HepG2 (cell line): ENCODE results near the gene ADH5. TPM values are rescaled to one million over a fixed set of nuclear protein-coding genes. Genes with fewer than 3 reads are reported as not detected.

Source experiments
- ELF1 ChIP-seq: sonication (generic); formaldehyde crosslinking; IDR thresholded peaks from 2 replicates; pipeline ENCODE4 v1.4.0; 2020; ENCODE audit warnings: missing genetic modification reagents
- EZH2 ChIP-seq: conservative IDR thresholded peaks from 2 replicates; pipeline ENCODE4 v1.6.1; 2012; ENCODE audit warnings: mild to moderate bottlenecking, low read depth, low read length, moderate library complexity
- HDAC6 ChIP-seq: fragments of 200-600 bp; sonication (generic); IDR thresholded peaks from 2 replicates; pipeline ENCODE4 v1.7.0; 2017; ENCODE audit warnings: mild to moderate bottlenecking, antibody characterized with exemption, low read length, low read depth
- HMG20B ChIP-seq: conservative IDR thresholded peaks from 2 replicates; pipeline ENCODE4 v1.6.1; 2016; ENCODE audit warnings: missing genetic modification reagents, missing compliant biosample characterization
- KLF15 ChIP-seq: sonication (generic); formaldehyde crosslinking; IDR thresholded peaks from 2 replicates; pipeline ENCODE4 v1.8.1; 2023; ENCODE audit warnings: borderline replicate concordance, mild to moderate bottlenecking, inconsistent platforms, missing genetic modification reagents, mixed read lengths
- MIXL1 ChIP-seq: IDR thresholded peaks from 2 replicates; pipeline ENCODE4 v1.6.1; 2016
- PPARG ChIP-seq: conservative IDR thresholded peaks from 2 replicates; pipeline ENCODE4 v1.6.1; 2016; ENCODE audit warnings: missing biosample characterization, missing genetic modification reagents
- PRDM10 ChIP-seq: sonication (generic); formaldehyde crosslinking; IDR thresholded peaks from 2 replicates; pipeline ENCODE4 v1.4.0; 2020; ENCODE audit warnings: low read depth, missing genetic modification reagents
- RFX1 ChIP-seq: fragments of 450-650 bp; IDR thresholded peaks from 2 replicates; pipeline ENCODE4 v1.6.1; 2017
- TBP ChIP-seq: sonication (generic); formaldehyde crosslinking; IDR thresholded peaks from 2 replicates; pipeline ENCODE4 v1.5.0; 2020; ENCODE audit warnings: missing genetic modification reagents
- TCF12 ChIP-seq, 2 experiments: fragments of 450-650 bp in 1 of 2; sonication (generic) in 1 of 2; formaldehyde crosslinking in 1 of 2; IDR thresholded peaks; 2 replicates each; pipeline versions ENCODE4 v1.6.1 to v1.8.0; 2017 to 2022; ENCODE audit warnings: antibody characterized with exemption in 1 of 2, mild to moderate bottlenecking in 1 of 2, missing genetic modification reagents in 1 of 2, moderate library complexity in 1 of 2
- TCF7L2 ChIP-seq: IDR thresholded peaks from 2 replicates; pipeline ENCODE4 v1.6.1; 2011; ENCODE audit warnings: mild to moderate bottlenecking, low read depth, low read length, moderate library complexity
- ZBTB7B ChIP-seq: sonication (generic); formaldehyde crosslinking; IDR thresholded peaks from 2 replicates; pipeline ENCODE4 v1.4.0; 2020; ENCODE audit warnings: missing genetic modification reagents
- ZNF12 ChIP-seq: sonication (generic); formaldehyde crosslinking; IDR thresholded peaks from 2 replicates; pipeline ENCODE4 v1.5.0; 2020; ENCODE audit warnings: missing genetic modification reagents
- ZNF18 ChIP-seq: sonication (generic); formaldehyde crosslinking; IDR thresholded peaks from 2 replicates; pipeline ENCODE4 v1.8.0; 2022; ENCODE audit warnings: mild to moderate bottlenecking, missing genetic modification reagents; ENCODE audit not compliant: insufficient replicate concordance
- ZNF431 ChIP-seq: sonication (generic); formaldehyde crosslinking; IDR thresholded peaks from 2 replicates; pipeline ENCODE4 v1.9.0; 2022; ENCODE audit warnings: missing genetic modification reagents, low read depth, mild to moderate bottlenecking, borderline replicate concordance
- polyA plus RNA-seq, 8 experiments: library from polyadenylated mRNA; depleted of rRNA in 3 of 8; stranded (reverse) in 7 of 8; unstranded in 1 of 8; fragments of >200 nt; fragmentation: Illumina TruSeq in 4 of 8; extraction: Trizol in 4 of 8; gene quantifications; 2 replicates each; pipeline versions ENCODE4 v1.2.1 to v1.2.3, GENCODE V29; 2011 to 2016; ENCODE audit warnings: low read depth in 4 of 8, missing spikeins in 1 of 8, mixed read lengths in 1 of 8; ENCODE audit not compliant: insufficient read depth in 1 of 8
- total RNA-seq, 5 experiments: library from RNA; depleted of rRNA; stranded (reverse); fragments of >200 nt; fragmentation: Illumina TruSeq; extraction: Trizol; gene quantifications; 2 replicates each; pipeline ENCODE4 v1.2.3, GENCODE V29; 2016; ENCODE audit warnings: low read depth in 1 of 5
- TF ChIP-seq, protein P1 (sequence below): sonication (generic); formaldehyde crosslinking; IDR thresholded peaks from 2 replicates; pipeline ENCODE4 v1.4.0; 2020; ENCODE audit warnings: low read depth, mild to moderate bottlenecking, missing genetic modification reagents
- TF ChIP-seq, protein P2 (sequence below): sonication (generic); formaldehyde crosslinking; IDR thresholded peaks from 2 replicates; pipeline ENCODE4 v1.4.0; 2020; ENCODE audit warnings: missing genetic modification reagents

ADH5 gene
- total and polyA plus RNA-seq, 2 of the 13 experiments (the other 11 are each of a cell fraction or from before 2014, with no cell fraction given): 349 to 512 TPM

- no peak for TF ChIP-seq HDAC6
- no peak for TF ChIP-seq TCF12 (IDR thresholded peaks at IDR 0.05)
- no peak for TF ChIP-seq TCF12 (CRISPR knock-in tag; IDR thresholded peaks at IDR 0.05)
- TF ChIP-seq, protein P1, sequence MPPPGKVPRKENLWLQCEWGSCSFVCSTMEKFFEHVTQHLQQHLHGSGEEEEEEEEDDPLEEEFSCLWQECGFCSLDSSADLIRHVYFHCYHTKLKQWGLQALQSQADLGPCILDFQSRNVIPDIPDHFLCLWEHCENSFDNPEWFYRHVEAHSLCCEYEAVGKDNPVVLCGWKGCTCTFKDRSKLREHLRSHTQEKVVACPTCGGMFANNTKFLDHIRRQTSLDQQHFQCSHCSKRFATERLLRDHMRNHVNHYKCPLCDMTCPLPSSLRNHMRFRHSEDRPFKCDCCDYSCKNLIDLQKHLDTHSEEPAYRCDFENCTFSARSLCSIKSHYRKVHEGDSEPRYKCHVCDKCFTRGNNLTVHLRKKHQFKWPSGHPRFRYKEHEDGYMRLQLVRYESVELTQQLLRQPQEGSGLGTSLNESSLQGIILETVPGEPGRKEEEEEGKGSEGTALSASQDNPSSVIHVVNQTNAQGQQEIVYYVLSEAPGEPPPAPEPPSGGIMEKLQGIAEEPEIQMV: peak; percentile 54; the same call in 1 of the 2 replicates
- no peak for TF ChIP-seq PPARG (CRISPR knock-in tag)
- no peak for TF ChIP-seq TCF7L2
- TF ChIP-seq ZNF18: no peak
- TF ChIP-seq ZNF431: peak; percentile 76; the same call in 1 of the 2 replicates
- TF ChIP-seq RFX1: no peak
- TF ChIP-seq ZNF12 (CRISPR knock-in tag): 0 out of 2 replicates have a peak, but pooled peaks have one; percentile 40
- no peak for TF ChIP-seq TBP (CRISPR knock-in tag)
- peak; percentile 43; the same call in 1 of the 2 replicates for TF ChIP-seq MIXL1 (CRISPR knock-in tag)
- peak; percentile 81; the same call in 1 of the 2 replicates for TF ChIP-seq KLF15 (CRISPR knock-in tag)
- TF ChIP-seq PRDM10 (CRISPR knock-in tag): peak; percentile 57; the same call in 1 of the 2 replicates
- peak; percentile 72 for TF ChIP-seq ELF1 (CRISPR knock-in tag)
- TF ChIP-seq, protein P2, sequence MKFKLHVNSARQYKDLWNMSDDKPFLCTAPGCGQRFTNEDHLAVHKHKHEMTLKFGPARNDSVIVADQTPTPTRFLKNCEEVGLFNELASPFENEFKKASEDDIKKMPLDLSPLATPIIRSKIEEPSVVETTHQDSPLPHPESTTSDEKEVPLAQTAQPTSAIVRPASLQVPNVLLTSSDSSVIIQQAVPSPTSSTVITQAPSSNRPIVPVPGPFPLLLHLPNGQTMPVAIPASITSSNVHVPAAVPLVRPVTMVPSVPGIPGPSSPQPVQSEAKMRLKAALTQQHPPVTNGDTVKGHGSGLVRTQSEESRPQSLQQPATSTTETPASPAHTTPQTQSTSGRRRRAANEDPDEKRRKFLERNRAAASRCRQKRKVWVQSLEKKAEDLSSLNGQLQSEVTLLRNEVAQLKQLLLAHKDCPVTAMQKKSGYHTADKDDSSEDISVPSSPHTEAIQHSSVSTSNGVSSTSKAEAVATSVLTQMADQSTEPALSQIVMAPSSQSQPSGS (CRISPR knock-in tag): peak; percentile 33
- no peak; the same call in 1 of the 2 replicates for TF ChIP-seq HMG20B (CRISPR knock-in tag)
- no peak for TF ChIP-seq EZH2
- peak; percentile 93 for TF ChIP-seq ZBTB7B (CRISPR knock-in tag)
Observed at GRCh38 chr4:99088481-99089365, at the start of gene ADH5 (continued).
